Astrocyte (in vitro differentiated cells and primary cell): ENCODE measurements around the gene ZIC1.

Source experiments
- CTCF ChIP-seq: IDR thresholded peaks from 2 replicates; pipeline ENCODE4 v1.5.1; 2011; ENCODE audit warnings: low read depth, mild to moderate bottlenecking, inconsistent platforms, low read length, moderate library complexity; ENCODE audit not compliant: insufficient read depth
- EZH2 ChIP-seq: IDR thresholded peaks from 2 replicates; pipeline ENCODE4 v1.6.1; 2012; ENCODE audit warnings: mild to moderate bottlenecking, low read length, inconsistent platforms; ENCODE audit not compliant: insufficient read depth

GRCh38 chr3:147431751-147432150 is 22.6 kb downstream of the ZIC1 start:
- TF ChIP-seq CTCF (no peak), EZH2 (no peak)
